ENCODE measurements around the gene SERPINB6.
"Not testable (repeated sequence)": the region's sequence is repeated elsewhere in the genome, so short reads cannot be mapped to it uniquely, and the experiment has no call there.

The SERPINB6 gene

GRCh38 chr6:2919886-2920285, 51.5 kb downstream of the SERPINB6 start:
- no peak for DNase-seq
- TF ChIP-seq GATA1 (IDR thresholded peaks at IDR 0.05; ENCODE audit: low read depth, low read length) (no peak), POLR2A (IDR thresholded peaks at IDR 0.05; ENCODE audit: low read length) (no peak)

GRCh38 chr6:2919401-2919800, 52.0 kb downstream of the SERPINB6 start:
- no peak for DNase-seq

DNA sequence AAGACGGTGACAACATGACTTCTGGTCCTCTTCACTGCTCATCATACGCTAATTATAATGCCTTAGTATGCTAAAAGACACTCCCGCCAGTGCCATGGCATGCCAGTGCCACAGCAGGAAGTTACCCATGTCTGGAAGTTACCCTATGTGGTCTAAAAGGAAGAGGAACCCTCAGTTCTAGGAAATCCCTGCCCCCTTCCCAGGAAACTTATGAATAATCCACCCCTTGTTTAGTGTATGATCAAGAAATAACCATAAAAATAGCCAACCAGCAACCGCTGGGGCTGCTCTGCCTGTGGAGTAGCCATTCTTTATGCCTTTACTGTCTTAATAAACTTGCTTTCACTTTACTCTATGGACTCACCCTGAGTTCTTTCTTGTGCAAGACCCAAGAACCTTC, 52.4 kb downstream of the SERPINB6 start:
- no peak for DNase-seq
- no peak for TF ChIP-seq POLR2A (IDR thresholded peaks at IDR 0.05; ENCODE audit: low read length)
- no peak for TF ChIP-seq GATA1 (IDR thresholded peaks at IDR 0.05; ENCODE audit: low read depth, low read length)

More at GRCh38 chr6:2919401-2919800, 52.0 kb downstream of the SERPINB6 start:
- no peak for TF ChIP-seq GATA1 (IDR thresholded peaks at IDR 0.05; ENCODE audit: low read depth, low read length)

GRCh38 chr6:2917801-2918445, 53.4 kb downstream of the SERPINB6 start:
- TF ChIP-seq GATA1 (IDR thresholded peaks at IDR 0.05; ENCODE audit: low read depth, low read length) = no peak
- TF ChIP-seq POLR2A (IDR thresholded peaks at IDR 0.05; ENCODE audit: low read length) = no peak
- DNase-seq = no peak

DNA sequence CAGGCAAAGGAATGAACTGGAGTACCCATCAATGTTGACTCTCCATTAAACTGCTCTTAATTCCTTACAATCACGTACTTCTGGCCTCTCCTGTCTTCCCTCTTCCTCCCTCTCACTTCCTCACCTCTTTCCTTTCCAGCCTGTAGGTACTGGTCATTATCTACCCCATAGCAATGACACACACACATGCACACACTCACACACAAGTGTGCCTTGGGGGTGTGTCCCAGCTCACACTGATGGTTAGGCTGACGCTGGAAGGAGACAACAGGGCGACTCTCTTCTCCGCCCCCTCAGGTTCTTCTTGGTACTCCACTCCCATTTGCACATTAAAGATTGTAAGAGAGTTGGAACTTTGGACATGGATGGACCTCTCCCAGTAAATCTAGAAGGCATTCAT, 54.3 kb downstream of the SERPINB6 start:
- TF ChIP-seq POLR2A (IDR thresholded peaks at IDR 0.05; ENCODE audit: low read length) = no peak
- no peak for TF ChIP-seq GATA1 (IDR thresholded peaks at IDR 0.05; ENCODE audit: low read depth, low read length)
- no peak for DNase-seq

GRCh38 chr6:2916158-2916925, 55.0 kb downstream of the SERPINB6 start:
- TF ChIP-seq POLR2A (IDR thresholded peaks at IDR 0.05; ENCODE audit: low read length) = no peak
- TF ChIP-seq GATA1 (IDR thresholded peaks at IDR 0.05; ENCODE audit: low read depth, low read length) = no peak
- DNase-seq = no peak

GRCh38 chr6:2915150-2915549, 56.2 kb downstream of the SERPINB6 start:
- TF ChIP-seq POLR2A (IDR thresholded peaks at IDR 0.05; ENCODE audit: low read length) (no peak), GATA1 (IDR thresholded peaks at IDR 0.05; ENCODE audit: low read depth, low read length) (no peak)
- no peak for DNase-seq

GRCh38 chr6:2914318-2914660, 57.1 kb downstream of the SERPINB6 start:
- DNase-seq = no peak
- TF ChIP-seq POLR2A (IDR thresholded peaks at IDR 0.05; ENCODE audit: low read length) (no peak), GATA1 (IDR thresholded peaks at IDR 0.05; ENCODE audit: low read depth, low read length) (no peak)

DNA sequence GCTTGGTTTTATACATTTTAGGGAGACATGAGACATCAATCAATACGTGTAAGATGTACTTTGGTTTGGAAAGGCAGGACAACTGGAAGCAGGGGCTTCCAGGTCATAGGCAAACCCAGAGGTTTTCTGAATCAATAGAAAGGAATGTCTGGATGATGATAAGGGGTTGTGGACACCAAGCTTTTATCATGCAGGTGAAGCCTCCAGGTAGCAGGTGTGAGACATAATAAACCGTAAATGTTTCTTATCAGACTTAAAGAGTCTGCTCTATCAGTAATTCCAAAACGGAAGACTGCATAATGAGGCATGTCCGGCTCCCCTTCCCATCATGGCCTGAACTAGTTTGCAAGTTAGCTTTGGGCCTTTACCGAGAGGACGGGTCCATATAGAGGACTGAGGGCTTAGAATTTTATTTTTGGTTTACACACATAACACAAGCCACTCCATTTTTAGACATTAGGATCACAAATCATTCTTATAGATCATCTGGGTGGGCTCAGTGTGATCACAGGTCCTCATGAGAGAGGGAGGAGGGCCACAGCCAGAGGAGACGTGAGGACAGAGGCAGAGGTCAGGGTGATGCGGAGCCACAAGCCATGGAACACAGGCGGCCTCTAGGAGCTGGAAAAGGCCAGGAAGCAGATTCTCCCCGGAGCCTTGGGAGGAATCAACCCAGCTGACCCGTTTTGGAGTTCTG, 57.6 kb downstream of the SERPINB6 start:
- TF ChIP-seq POLR2A (IDR thresholded peaks at IDR 0.05; ENCODE audit: low read length) (no peak), GATA1 (IDR thresholded peaks at IDR 0.05; ENCODE audit: low read depth, low read length) (no peak)
- DNase-seq = no peak

DNA sequence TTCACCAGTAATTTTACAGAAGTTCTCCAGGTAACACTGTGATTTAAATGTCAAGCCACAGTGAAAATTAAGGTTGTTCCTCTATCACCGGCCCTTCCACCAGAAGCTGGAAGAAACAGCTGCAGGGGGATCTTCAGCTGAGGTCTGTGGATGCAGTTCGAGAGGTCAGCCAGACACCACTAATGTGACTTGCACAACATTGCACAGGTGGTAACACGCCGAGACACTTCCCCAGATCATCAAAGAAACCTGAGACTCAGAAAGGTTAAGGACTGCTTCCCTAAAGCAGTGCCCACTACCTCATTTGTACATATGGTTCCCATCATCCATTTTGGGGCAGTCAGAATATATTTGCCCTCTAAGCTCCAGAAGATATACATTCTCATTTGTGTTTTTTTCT, 60.2 kb downstream of the SERPINB6 start:
- DNase-seq = no peak
- TF ChIP-seq GATA1 (IDR thresholded peaks at IDR 0.05; ENCODE audit: low read depth, low read length) (no peak), POLR2A (IDR thresholded peaks at IDR 0.05; ENCODE audit: low read length) (no peak)

- no peak for TF ChIP-seq GATA1 (IDR thresholded peaks at IDR 0.05; ENCODE audit: low read depth, low read length)
- no peak for TF ChIP-seq POLR2A (IDR thresholded peaks at IDR 0.05; ENCODE audit: low read length)
- no peak for DNase-seq
Observed at GRCh38 chr6:2909718-2910117, 61.6 kb downstream of the SERPINB6 start.

- DNase-seq = not testable (repeated sequence)
Observed at GRCh38 chr6:2909051-2909606, 62.2 kb downstream of the SERPINB6 start.

DNA sequence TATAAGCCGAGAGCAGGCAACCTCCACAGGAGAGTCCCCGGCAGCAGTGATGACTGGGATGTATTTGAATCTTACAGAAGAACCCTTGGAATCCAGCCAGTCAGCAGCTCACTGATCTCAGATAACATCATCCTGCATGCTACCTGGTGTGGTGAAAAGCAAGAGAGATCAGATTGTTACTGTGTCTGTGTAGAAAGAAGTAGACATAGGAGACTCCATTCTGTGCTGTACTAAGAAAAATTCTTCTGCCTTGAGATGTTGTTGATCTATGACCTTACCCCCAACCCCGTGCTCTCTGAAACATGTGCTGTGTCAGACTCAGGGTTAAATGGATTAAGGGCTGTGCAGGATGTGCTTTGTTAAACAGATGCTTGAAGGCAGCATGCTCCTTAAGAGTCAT, 62.9 kb downstream of the SERPINB6 start:
- not testable (repeated sequence) for DNase-seq

DNA sequence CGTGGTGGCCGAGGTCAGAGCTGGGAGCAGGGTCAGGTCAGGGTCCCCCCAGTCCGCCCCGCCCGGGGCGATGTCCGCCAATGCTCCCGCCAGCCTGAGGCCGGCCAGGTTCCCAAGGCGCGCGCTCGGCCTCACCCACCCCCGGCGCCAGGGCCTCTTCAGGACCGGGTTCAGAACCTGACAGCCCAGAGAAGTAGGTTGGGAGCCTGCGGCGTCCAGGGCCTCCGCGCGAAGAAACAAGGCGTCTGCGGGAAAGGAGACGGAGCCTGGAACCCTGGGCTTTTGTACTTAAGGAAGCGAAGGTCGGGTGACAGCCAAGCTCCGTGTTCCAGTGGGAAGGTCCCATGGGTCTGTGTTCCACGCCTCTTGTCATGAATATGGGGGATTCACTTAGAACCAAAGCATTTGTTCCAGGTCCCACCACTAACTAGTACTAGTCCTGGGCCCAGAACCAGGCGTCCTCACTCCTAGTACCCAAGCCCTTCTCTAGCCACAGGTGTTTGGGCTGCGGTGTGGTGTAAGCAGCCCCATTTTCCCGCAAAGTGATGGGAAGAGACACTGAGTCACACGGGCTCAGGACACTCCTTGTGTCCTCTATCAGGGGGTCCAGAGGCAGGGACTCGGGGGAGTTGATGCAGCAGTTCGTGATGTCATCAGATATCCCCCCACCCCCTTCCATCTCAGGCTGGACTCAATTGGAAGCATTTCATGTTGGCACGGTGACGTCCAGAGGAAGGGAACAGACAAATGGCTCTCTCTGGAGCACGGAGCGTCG, 67.8 kb downstream of the SERPINB6 start:
- not testable (repeated sequence) for DNase-seq

DNA sequence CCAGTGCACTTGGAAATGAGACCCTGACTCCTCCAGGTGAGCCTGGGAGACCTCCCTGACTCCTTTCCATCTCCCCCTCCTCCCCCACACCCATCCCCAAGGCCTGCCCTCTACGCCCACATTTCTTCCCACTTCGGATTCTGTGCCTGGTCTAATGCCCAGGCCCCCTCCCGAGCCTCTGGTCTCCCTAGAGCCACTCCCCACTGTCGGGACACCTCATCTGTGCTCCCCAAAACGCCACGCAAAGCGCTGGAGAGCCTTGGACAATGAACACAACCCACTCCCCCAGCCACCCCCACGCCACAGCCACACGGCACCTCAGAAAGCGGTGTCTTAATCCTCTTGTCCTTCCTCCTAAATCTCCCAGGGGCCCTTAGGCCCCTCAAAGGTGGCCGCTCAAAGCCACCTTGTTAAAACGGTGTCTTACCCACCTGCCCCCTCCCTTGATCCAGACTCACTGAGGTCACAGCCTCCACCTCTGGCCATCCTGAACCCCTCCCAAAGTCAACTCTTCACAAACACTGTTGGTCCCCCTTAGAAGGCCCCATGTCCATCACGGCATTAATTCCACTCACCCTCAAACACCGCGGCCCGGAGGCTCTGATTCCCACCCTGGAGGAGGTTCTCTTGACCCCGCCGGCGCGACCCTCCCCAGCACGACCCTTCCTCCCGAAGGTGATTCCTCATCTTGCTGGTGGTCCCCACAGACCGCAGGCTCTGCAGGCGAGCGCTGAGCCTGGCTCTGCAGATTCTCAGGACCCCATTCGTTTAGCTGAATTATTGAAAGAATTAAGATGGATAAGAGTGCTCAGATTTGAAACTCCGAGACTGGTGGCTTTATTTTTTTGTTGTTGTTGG, 69.5 kb downstream of the SERPINB6 start:
- not testable (repeated sequence) for DNase-seq

Data from erythroblast (primary cell).